Adrenal gland (tissue), 5 donors: ENCODE data around the gene N4BP2.

Source experiments
- CTCF ChIP-seq, 6 experiments: fragments of 450-650 bp in 4 of 6; fragments of 200-600 bp in 2 of 6; sonication (generic) in 1 of 6; IDR thresholded peaks; 1 replicate in 5 of 6; 2 replicates in 1 of 6; pipeline versions ENCODE4 v1.5.1 to v1.8.0; 2016 to 2021; ENCODE audit warnings: antibody characterized with exemption in 6 of 6, mild to moderate bottlenecking in 2 of 6, moderate library complexity in 1 of 6
- POLR2A ChIP-seq, 2 donors: fragments of 450-650 bp; IDR thresholded peaks; one replicate each; pipeline ENCODE4 v1.6.1; 2017; ENCODE audit warnings: antibody characterized with exemption in 2 of 2, mild to moderate bottlenecking in 2 of 2, moderate library complexity in 1 of 2
- donor health status: DM: no; HTN: no; CAD: no.

GRCh38 chr4:40206426-40206825 is 149.8 kb downstream of the N4BP2 start:
- TF ChIP-seq POLR2A (IDR thresholded peaks at IDR 0.05), result no peak
- no peak for TF ChIP-seq CTCF (IDR thresholded peaks at IDR 0.05)
